Right lobe of liver (tissue), 6 donors: ENCODE data around the gene HOMER2. TPM values are rescaled to one million over a fixed set of nuclear protein-coding genes. Genes with fewer than 3 reads are reported as not detected.

Experiments
- ATAC-seq, 4 donors: fragments of 200-7000 bp; cut with Tn5 transposase; one replicate each; pipeline ENCODE4 v1.9.1; 2020; ENCODE audit warnings: mild to moderate bottlenecking in 4 of 4, moderate library complexity in 4 of 4
- DNase-seq, 3 donors: peaks; one replicate each; pipeline ENCODE4 v3.0.0-alpha.2; 2020
- H3K27ac ChIP-seq, 3 donors: fragments of 200-600 bp; one replicate each; pipeline ENCODE4 v1.8.0; 2022
- H3K27me3 ChIP-seq, 2 donors: fragments of 200-600 bp; one replicate each; pipeline ENCODE4 v1.8.0; 2022
- H3K36me3 ChIP-seq, 4 donors: fragments of 200-600 bp; sonication (generic) in 1 of 4; one replicate each; pipeline versions ENCODE4 v1.5.1 to v1.8.0; 2017 to 2022; ENCODE audit warnings: control low read depth in 1 of 4
- H3K4me1 ChIP-seq, 4 donors: fragments of 200-600 bp; sonication (generic) in 1 of 4; one replicate each; pipeline versions ENCODE4 v1.5.1 to v1.8.0; 2017 to 2022; ENCODE audit warnings: control low read depth in 1 of 4
- H3K4me3 ChIP-seq, 3 donors: fragments of 200-600 bp; one replicate each; pipeline ENCODE4 v1.8.0; 2022
- H3K9me3 ChIP-seq, 4 donors: fragments of 200-600 bp; sonication (generic) in 1 of 4; one replicate each; pipeline versions ENCODE4 v1.5.1 to v1.8.0; 2017 to 2022; ENCODE audit warnings: control low read depth in 1 of 4
- POLR2A ChIP-seq: fragments of 450-650 bp; IDR thresholded peaks from one replicate; pipeline ENCODE4 v1.6.1; 2017; ENCODE audit warnings: antibody characterized with exemption, mild to moderate bottlenecking
- WGBS: methylation state at CpG from one replicate; pipeline ENCODE4 v1.1.6; 2018; ENCODE audit warnings: low coverage, low lambda C conversion rate; ENCODE audit not compliant: insufficient coverage; ENCODE audit errors: missing lambda C conversion rate; 5-methylcytosine and 5-hydroxymethylcytosine counted together
- intact Hi-C, 2 donors: fragments of 100-400 bp; cut with DNase I; formaldehyde crosslinking; loops; one replicate each; pipeline versions ENCODE4 v1.11.2 to v1.14.1; 2022
- total RNA-seq, 6 experiments: library from RNA; depleted of rRNA in 2 of 6; stranded (reverse); fragments of >200 nt in 2 of 6; fragmentation: NEBNext Ultra II Directional in 3 of 6; extraction: Animal tissue kit (Norgen Biotek cat#: 25700) in 3 of 6; gene quantifications; one replicate each; pipeline versions ENCODE4 v1.1.0 to v1.2.4, GENCODE V29; 2016 to 2023
- TF ChIP-seq, protein P1 (sequence below), 4 donors: fragments of 200-600 bp in 3 of 4; fragments of 450-650 bp in 1 of 4; IDR thresholded peaks; one replicate each; pipeline versions ENCODE4 v1.5.1 to v1.8.0; 2016 to 2022; ENCODE audit warnings: antibody characterized with exemption in 4 of 4, mild to moderate bottlenecking in 2 of 4
- donor health status: DM: no; HTN: yes; CAD: no.
- donor health status: DM: no; HTN: no; CAD: no.
- donor health status: DM: no; HTN: no; CAD: no.
- donor health status: DM: no; HTN: yes; CAD: no.
- donor health status: DM: no; HTN: yes; CAD: no.

The HOMER2 gene
- total RNA-seq, 6 experiments from 2014 or later, result 16.8 to 66.2 (median 60.7) TPM

- Histone ChIP-seq H3K4me3 (no peak overlapping the region), H3K9me3 (no peaks in the 10 kb centered on the region), H3K36me3 (no peaks in the 10 kb centered on the region), H3K27me3 (no peaks in the 10 kb centered on the region), H3K4me1 (peaks cover 0 to 72% (median 23%) of the 10 kb centered on the region in 4 donors), H3K27ac (peak overlapping the region; percentile 61 to 92 (median 87))
- TF ChIP-seq, protein P1, sequence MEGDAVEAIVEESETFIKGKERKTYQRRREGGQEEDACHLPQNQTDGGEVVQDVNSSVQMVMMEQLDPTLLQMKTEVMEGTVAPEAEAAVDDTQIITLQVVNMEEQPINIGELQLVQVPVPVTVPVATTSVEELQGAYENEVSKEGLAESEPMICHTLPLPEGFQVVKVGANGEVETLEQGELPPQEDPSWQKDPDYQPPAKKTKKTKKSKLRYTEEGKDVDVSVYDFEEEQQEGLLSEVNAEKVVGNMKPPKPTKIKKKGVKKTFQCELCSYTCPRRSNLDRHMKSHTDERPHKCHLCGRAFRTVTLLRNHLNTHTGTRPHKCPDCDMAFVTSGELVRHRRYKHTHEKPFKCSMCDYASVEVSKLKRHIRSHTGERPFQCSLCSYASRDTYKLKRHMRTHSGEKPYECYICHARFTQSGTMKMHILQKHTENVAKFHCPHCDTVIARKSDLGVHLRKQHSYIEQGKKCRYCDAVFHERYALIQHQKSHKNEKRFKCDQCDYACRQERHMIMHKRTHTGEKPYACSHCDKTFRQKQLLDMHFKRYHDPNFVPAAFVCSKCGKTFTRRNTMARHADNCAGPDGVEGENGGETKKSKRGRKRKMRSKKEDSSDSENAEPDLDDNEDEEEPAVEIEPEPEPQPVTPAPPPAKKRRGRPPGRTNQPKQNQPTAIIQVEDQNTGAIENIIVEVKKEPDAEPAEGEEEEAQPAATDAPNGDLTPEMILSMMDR (IDR thresholded peaks at IDR 0.05), result no peak
- no peak for TF ChIP-seq POLR2A
- intact Hi-C loops, result no loop called here
- DNase-seq, result no peak
- WGBS, result no CpG with 5 or more reads among the region's 6 CpGs
- no peak for ATAC-seq
Observed at GRCh38 chr15:82918162-82918561, 34.4 kb downstream of the HOMER2 start.

- Histone ChIP-seq H3K4me3 (no peak overlapping the region), H3K36me3 (no peaks in the 10 kb centered on the region), H3K27ac (peak overlapping the region in 2 of 3 donors; percentile 87 to 92), H3K4me1 (peaks cover 0 to 72% (median 22%) of the 10 kb centered on the region in 4 donors), H3K9me3 (no peaks in the 10 kb centered on the region), H3K27me3 (no peaks in the 10 kb centered on the region)
- no peak for DNase-seq
- TF ChIP-seq, protein P1 (IDR thresholded peaks at IDR 0.05), result no peak
- no peak for TF ChIP-seq POLR2A
- 89% methylated on average over 7 of the region's 7 CpGs for WGBS
- no peak for ATAC-seq
- intact Hi-C loops, result no loop called here
Observed at GRCh38 chr15:82917249-82917648, 35.3 kb downstream of the HOMER2 start.

DNA sequence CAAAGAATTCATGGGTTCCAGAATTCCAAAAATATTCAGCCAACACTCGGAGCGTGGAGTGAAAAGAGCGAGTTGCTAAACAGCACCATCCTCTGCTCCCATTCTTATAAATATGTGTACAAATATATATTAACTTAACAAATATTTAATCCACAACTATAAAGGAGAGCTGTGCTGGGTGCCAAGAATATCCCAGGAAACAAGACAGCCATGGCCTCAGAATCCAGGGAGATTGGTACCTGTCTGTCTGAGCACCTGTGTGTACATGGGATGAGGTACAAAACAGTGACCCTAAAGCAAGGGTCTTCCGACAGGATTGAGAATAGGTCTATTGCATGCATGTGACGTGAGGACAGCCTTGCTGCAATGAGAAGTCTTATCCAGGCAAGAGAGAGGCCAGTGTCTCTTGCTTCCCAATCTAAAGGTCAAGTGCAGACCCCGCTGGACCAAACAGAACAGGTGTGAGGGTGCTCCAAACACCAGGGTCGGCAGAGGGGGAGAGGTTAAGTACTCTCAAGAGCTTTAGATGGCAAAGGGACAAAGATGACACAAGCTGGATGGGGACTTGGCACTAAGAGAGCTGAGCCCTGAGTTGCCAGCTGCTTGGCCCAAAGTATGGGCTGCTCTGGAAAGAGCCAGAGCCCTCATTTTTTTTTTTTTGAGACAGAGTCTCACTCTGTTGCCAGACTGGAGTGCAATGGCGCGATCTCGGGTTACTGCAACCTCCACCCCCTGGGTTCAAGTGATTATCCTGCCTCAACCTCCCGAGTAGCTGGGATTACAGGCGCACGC, 36.2 kb downstream of the HOMER2 start:
- DNase-seq (peak in 2 of 3 donors; percentile 65 to 77), ATAC-seq (peak in 2 of 4 donors; percentile 8 to 51)
- Histone ChIP-seq H3K36me3 (no peaks in the 10 kb centered on the region), H3K27ac (peak overlapping the region in 2 of 3 donors; percentile 87 to 92), H3K9me3 (no peaks in the 10 kb centered on the region), H3K4me1 (peaks cover 0 to 63% (median 18%) of the 10 kb centered on the region in 4 donors), H3K4me3 (no peak overlapping the region), H3K27me3 (no peaks in the 10 kb centered on the region)
- TF ChIP-seq POLR2A, result no peak
- TF ChIP-seq, protein P1 (IDR thresholded peaks at IDR 0.05), result no peak
- 59% methylated on average over 8 of the region's 13 CpGs for WGBS
- intact Hi-C loops, result no loop called here

DNA sequence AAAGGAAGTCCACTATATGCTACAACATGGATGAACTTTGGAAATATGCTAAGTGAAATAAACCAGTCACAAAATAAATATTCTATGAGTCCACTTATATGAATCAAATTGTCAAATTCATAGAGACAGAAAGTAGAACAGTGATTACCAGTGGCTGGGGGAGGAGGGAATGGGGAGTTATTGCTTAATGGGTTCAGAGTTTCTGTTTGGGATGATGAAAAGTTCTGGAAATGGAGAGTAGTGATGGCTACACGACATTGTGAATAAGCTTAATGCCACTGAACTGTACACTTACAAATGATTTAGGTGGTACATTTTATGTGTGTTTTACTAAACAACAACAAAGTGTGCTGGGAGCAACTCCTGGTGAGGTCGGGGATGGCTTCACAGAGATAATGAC, 38.1 kb downstream of the HOMER2 start:
- no peak for DNase-seq
- no peaks in the 10 kb centered on the region for H3K9me3 ChIP-seq
- peak overlapping the region; percentile 31 to 92 (median 87) for H3K27ac ChIP-seq
- 33% methylated on average over 2 of the region's 2 CpGs for WGBS
- H3K4me1 ChIP-seq, result peaks cover 0 to 46% (median 9%) of the 10 kb centered on the region in 4 donors
- TF ChIP-seq, protein P1 (IDR thresholded peaks at IDR 0.05), result no peak
- no peak for TF ChIP-seq POLR2A
- H3K27me3 ChIP-seq, result no peaks in the 10 kb centered on the region
- no peaks in the 10 kb centered on the region for H3K36me3 ChIP-seq
- no peak overlapping the region for H3K4me3 ChIP-seq
- intact Hi-C loops, result no loop called here
- peak; percentile 62 to 72 (median 66) for ATAC-seq
